Right renal cortex interstitium (tissue), 3 donors: ENCODE results near the gene PYGM. TPM values are rescaled to one million over a fixed set of nuclear protein-coding genes. Genes with fewer than 3 reads are reported as not detected.

ENCODE experiments used
- DNase-seq, 3 donors: peaks; one replicate each; pipeline ENCODE4 v3.0.0-alpha.2; 2013; ENCODE audit warnings: low read depth in 3 of 3, low spot score in 2 of 3
- polyA plus RNA-seq, 3 donors: library from polyadenylated mRNA; unstranded; fragments of 120-200 nt; gene quantifications; one replicate each; pipeline ENCODE4 v1.2.1, GENCODE V29; 2013; ENCODE audit not compliant: insufficient read length in 3 of 3

Gene PYGM
- polyA plus RNA-seq, 3 donors = 1.1 to 2.6 (median 2.4) TPM

- no peak for DNase-seq
Observed at GRCh38 chr11:64792482-64792881, 32.7 kb upstream of the PYGM start.

GRCh38 chr11:64791781-64792291 lies 32.1 kb upstream of the PYGM start:
- no peak for DNase-seq

GRCh38 chr11:64790205-64791095 lies 30.7 kb upstream of the PYGM start:
- no peak for DNase-seq

- no peak for DNase-seq
Observed at GRCh38 chr11:64789331-64790204, 29.8 kb upstream of the PYGM start.

- no peak for DNase-seq
Observed at GRCh38 chr11:64788321-64789215, 28.8 kb upstream of the PYGM start.

- DNase-seq = no peak
Observed at GRCh38 chr11:64787526-64788320, 27.9 kb upstream of the PYGM start.

- no peak for DNase-seq
Observed at GRCh38 chr11:64786308-64786707, 26.5 kb upstream of the PYGM start.

GRCh38 chr11:64784813-64785581 lies 25.2 kb upstream of the PYGM start:
- no peak for DNase-seq

- peak; percentile 100 for DNase-seq
Observed at GRCh38 chr11:64778473-64779298, 18.9 kb upstream of the PYGM start, which contains the start of gene SF1. TSS of gene SF1 (minus strand) at chr11:64778542. CDS start at chr11:64778392, 150 bp downstream.

GRCh38 chr11:64778223-64778472 lies 18.4 kb upstream of the PYGM start:
- DNase-seq = no peak

- DNase-seq = peak; percentile 60 to 79 (median 77)
Observed at GRCh38 chr11:64777449-64778222, 17.9 kb upstream of the PYGM start.

- DNase-seq = no peak
Observed at GRCh38 chr11:64776875-64777274, 17.1 kb upstream of the PYGM start.

- no peak for DNase-seq
Observed at GRCh38 chr11:64776425-64776824, 16.7 kb upstream of the PYGM start.

- DNase-seq = no peak
Observed at GRCh38 chr11:64774144-64774543, 14.4 kb upstream of the PYGM start.

- DNase-seq = no peak
Observed at GRCh38 chr11:64772303-64773018, 12.7 kb upstream of the PYGM start.

GRCh38 chr11:64771861-64772260 lies 12.1 kb upstream of the PYGM start:
- DNase-seq = no peak

- DNase-seq = no peak
Observed at GRCh38 chr11:64770120-64770519, 10.3 kb upstream of the PYGM start.
